Neuron (in vitro differentiated cells): ENCODE results near the gene ITGAL.

ENCODE experiments used
- H2AFZ ChIP-seq: one replicate; pipeline ENCODE4 v1.6.1; 2013; ENCODE audit warnings: low read depth, mild to moderate bottlenecking, inconsistent platforms, low read length, moderate library complexity
- H3K27me3 ChIP-seq: one replicate; pipeline ENCODE4 v1.6.1; 2013; ENCODE audit warnings: low read length; ENCODE audit not compliant: insufficient read depth
- H3K36me3 ChIP-seq: one replicate; pipeline ENCODE4 v1.6.1; 2013; ENCODE audit warnings: low read length; ENCODE audit not compliant: insufficient read depth
- H3K4me1 ChIP-seq: one replicate; pipeline ENCODE4 v1.6.1; 2013; ENCODE audit warnings: low read length; ENCODE audit not compliant: insufficient read depth
- H3K4me3 ChIP-seq: 2 replicates; pipeline ENCODE4 v1.5.1; 2013; ENCODE audit warnings: mild to moderate bottlenecking, low read length, moderate library complexity
- H3K9me3 ChIP-seq: one replicate; pipeline ENCODE4 v1.6.1; 2013; ENCODE audit warnings: low read length

Gene ITGAL

DNA sequence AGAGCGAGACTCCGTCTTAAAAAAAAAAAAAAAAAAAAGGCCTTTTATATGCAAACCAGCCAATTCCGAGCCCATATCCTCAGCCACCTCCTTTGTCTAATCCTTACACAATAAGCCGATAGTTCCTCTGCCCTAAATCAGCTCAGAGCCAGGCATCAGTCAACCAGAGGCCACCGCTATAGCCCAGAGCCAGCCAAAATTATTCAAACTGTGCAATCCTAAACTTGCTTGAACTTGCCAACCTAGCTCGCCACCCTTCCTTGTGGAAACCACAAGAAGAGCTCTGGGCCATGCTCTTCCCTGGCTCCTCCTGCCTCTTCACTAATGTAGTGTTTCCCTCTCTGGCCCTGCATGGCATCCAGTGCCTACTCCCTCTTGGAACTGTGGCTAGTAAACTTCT, 17.7 kb downstream of the ITGAL start:
- H3K27me3 ChIP-seq: peaks cover 2% of the 10 kb centered on the region
- no peaks in the 10 kb centered on the region for H3K36me3 ChIP-seq
- peaks cover 2% of the 10 kb centered on the region for H3K4me1 ChIP-seq
- H3K9me3 ChIP-seq: no peaks in the 10 kb centered on the region
- H3K4me3 ChIP-seq: no peak overlapping the region
- H2AFZ ChIP-seq: peak overlapping the region; percentile 26

DNA sequence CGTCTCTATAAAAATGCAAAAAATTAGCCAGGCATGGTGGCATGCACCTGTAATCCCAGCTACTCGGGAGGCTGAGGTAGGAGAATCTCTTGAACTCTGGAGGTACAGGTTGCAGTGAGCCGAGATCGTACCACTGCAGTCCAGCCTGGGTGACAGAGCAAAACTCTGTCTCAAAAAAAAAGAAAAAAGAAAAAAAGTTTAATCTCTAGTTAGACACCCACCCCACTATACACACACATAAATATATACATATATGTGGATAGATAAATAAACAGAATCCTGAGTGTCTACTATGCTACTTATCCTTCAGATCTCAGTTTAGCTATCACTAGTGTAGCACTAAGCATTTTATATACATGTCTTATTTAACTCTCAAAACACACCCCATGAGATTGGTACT, 18.7 kb downstream of the ITGAL start:
- no peak overlapping the region for H3K4me3 ChIP-seq
- H3K27me3 ChIP-seq: peaks cover 2% of the 10 kb centered on the region
- H3K4me1 ChIP-seq: peaks cover 2% of the 10 kb centered on the region
- H3K9me3 ChIP-seq: no peaks in the 10 kb centered on the region
- no peak overlapping the region for H2AFZ ChIP-seq
- H3K36me3 ChIP-seq: no peaks in the 10 kb centered on the region

DNA sequence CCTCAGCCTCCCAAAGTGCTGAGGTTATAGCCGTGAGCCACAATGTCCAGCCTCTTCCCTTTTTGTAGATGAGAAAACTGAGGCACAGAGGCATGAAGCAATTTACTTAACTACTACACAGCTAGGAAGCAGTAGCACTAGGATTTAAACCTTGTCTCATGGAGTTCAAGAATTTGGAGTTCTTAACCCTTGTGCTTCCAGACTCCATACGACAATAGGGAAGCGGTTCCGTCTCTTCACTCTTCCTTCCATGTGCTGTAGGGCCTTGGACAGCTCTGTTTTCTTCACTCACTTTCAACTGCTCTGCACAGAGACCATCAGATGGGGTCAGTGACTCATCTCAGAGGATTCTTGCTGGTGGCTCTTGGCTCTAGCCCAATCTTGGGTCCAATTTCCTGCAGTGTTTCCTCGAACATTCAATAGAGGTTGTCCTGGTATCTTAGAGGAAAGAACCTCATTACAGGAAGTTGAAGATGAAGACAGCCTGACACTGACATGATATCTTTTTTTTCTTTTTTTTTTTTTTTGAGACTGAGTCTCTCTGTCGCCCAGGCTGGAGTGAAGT, 19.3 kb downstream of the ITGAL start:
- Histone ChIP-seq H3K4me1 (peaks cover 2% of the 10 kb centered on the region), H3K27me3 (peaks cover 2% of the 10 kb centered on the region), H3K36me3 (no peaks in the 10 kb centered on the region), H3K4me3 (no peak overlapping the region), H3K9me3 (no peaks in the 10 kb centered on the region), H2AFZ (no peak overlapping the region)

DNA sequence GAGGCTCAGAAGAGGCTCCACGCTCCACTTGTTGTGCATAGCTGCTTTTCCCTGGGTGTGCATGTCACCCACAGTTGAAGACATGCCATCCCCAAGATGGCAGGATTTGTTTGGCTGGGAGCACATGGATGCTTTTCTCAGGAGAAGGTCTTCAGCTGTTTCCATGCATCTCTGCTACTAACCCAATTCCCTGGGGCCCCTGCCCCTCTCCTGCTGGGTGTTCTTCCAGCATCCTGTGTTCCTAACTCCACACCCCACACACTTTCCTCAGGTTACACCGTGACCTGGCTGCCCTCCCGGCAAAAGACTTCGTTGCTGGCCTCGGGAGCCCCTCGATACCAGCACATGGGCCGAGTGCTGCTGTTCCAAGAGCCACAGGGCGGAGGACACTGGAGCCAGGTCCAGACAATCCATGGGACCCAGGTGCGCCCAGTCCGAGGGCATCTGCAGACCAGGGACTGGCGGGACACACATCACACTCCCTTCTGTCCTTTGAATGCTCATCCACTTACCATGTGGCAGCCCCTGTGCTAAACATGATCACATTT, 21.5 kb downstream of the ITGAL start:
- peaks cover 2% of the 10 kb centered on the region for H3K4me1 ChIP-seq
- H3K4me3 ChIP-seq: no peak overlapping the region
- H3K27me3 ChIP-seq: no peaks in the 10 kb centered on the region
- H3K9me3 ChIP-seq: no peaks in the 10 kb centered on the region
- no peaks in the 10 kb centered on the region for H3K36me3 ChIP-seq
- H2AFZ ChIP-seq: no peak overlapping the region

DNA sequence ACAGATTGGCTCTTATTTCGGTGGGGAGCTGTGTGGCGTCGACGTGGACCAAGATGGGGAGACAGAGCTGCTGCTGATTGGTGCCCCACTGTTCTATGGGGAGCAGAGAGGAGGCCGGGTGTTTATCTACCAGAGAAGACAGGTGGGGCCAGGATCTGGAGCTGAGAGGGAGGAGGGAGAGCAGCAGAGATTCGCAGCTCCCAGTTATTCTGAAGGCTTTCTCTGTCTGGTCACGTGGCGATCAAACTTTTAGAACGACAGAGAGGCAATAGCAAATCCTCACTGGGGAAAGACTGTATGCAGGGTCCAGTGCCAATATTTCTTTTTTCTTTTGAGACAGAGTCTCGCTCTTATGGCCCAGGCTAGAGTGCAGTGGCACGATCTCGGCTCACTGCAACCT, 22.2 kb downstream of the ITGAL start:
- H3K4me1 ChIP-seq: peaks cover 2% of the 10 kb centered on the region
- no peaks in the 10 kb centered on the region for H3K27me3 ChIP-seq
- H3K36me3 ChIP-seq: no peaks in the 10 kb centered on the region
- H3K4me3 ChIP-seq: no peak overlapping the region
- no peaks in the 10 kb centered on the region for H3K9me3 ChIP-seq
- no peak overlapping the region for H2AFZ ChIP-seq

DNA sequence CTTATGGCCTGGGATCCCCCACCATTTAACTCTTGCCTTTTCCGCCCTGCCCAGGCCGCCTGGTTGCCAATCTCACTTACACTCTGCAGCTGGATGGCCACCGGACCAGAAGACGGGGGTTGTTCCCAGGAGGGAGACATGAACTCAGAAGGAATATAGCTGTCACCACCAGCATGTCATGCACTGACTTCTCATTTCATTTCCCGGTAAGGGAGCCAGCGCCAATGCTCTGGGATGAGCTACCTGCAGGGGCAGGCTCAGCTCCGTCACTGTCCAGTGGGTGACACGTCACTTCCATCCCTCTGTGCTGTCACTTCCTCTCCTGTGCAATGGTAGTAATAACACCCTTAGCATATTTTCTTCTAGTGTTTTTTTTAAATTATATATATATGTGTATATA, 26.7 kb downstream of the ITGAL start:
- H3K36me3 ChIP-seq: no peaks in the 10 kb centered on the region
- no peaks in the 10 kb centered on the region for H3K4me1 ChIP-seq
- H3K4me3 ChIP-seq: no peak overlapping the region
- H3K27me3 ChIP-seq: no peaks in the 10 kb centered on the region
- no peak overlapping the region for H2AFZ ChIP-seq
- no peaks in the 10 kb centered on the region for H3K9me3 ChIP-seq

DNA sequence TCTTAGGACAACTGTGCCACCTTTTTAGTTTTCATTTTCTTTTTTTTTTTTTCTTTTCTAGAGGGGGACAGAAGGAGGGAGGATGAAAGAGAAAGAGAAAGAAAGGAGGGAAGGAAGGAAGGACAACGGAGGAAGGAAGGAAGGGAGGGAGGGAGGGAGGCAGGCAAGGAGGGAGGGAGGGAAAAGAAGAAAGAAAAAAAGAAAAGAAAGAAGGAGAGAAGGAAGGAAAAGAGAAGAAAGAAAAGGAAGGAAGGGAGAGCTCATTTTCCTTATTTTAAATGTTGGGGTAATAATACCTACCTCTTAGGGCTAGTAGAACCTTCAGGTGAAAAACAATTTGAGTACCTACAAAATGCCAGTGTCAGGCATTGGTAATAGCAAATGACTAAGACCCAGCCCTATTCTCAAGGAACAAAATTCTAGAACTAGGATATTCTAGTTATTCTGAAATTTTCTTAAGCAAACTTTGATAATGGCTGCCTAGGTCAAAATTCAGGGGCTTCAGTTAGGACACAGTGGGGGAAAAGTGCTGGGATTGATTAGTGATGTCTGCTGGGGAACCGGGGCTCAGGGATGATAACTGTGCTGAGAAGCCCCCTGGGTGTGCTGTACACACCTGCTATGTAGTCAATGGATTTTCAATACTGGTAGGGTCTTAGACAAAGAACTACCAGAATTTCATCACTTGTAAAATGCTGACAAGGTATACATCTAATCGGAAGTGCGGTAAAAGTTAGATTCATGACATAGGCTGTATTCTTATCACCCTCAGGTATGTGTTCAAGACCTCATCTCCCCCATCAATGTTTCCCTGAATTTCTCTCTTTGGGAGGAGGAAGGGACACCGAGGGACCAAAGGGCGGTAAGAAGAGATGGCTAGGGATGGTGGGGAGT, 31.1 kb downstream of the ITGAL start:
- Histone ChIP-seq H3K27me3 (peaks cover 2% of the 10 kb centered on the region), H3K9me3 (no peaks in the 10 kb centered on the region), H3K36me3 (no peaks in the 10 kb centered on the region), H3K4me1 (no peaks in the 10 kb centered on the region), H2AFZ (no peak overlapping the region), H3K4me3 (no peak overlapping the region)

DNA sequence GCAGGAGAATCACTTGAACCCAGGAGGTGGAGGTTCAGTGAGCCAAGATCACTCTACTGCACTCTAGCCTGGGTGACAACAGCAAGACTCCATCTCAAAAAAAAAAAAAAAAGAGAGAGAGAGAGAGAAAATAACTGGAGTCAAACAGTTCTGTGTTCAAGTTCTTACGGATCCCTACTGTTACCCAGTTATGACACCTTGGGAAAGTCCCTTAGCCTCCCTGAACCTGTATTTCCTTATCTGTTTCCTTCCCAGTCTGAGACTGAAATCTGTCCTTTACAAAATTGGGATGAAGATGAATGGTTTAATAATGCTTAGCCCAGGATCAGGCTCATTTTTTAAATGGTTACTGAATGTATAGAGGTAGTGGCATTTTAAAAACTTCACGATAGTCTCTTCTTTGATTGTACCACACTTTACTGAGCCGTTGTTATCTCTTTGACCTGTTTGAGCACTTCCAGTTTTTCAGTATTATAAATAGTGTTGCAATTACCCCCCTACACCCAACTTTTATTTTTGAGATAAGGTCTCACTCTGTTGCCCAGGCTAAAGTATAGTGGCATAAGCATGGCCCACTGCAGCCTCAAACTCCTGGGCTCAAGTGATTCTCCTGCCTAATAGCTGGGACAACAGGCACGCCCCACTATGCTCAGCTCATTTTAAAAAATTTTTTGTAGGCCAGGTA, 36.7 kb downstream of the ITGAL start:
- H3K4me1 ChIP-seq: no peaks in the 10 kb centered on the region
- no peaks in the 10 kb centered on the region for H3K9me3 ChIP-seq
- H3K36me3 ChIP-seq: no peaks in the 10 kb centered on the region
- H2AFZ ChIP-seq: no peak overlapping the region
- H3K4me3 ChIP-seq: no peak overlapping the region
- H3K27me3 ChIP-seq: peaks cover 10% of the 10 kb centered on the region

DNA sequence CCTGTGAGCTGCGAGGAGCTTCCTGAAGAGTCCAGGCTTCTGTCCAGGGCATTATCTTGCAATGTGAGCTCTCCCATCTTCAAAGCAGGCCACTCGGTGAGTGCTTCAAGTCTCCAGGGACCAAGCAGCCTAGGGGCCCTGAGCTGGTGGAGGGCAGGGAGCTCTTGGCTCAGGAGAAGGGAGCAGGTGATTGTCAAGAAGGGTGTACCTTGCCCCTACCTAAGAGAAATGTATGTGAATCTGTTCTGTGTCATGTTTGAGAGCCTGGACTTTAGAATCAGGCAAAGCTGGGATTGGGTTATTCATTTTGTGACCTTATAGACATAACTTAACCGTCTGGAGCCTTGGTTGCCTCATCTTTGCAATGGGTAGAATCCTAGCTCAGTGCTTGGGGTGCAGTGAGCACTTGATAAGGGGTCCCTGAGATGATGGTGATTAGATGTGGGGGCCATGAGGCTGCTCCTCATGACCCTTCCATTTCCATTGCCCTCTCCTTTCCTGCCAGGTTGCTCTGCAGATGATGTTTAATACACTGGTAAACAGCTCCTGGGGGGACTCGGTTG, 37.9 kb downstream of the ITGAL start:
- H2AFZ ChIP-seq: no peak overlapping the region
- no peaks in the 10 kb centered on the region for H3K9me3 ChIP-seq
- no peaks in the 10 kb centered on the region for H3K4me1 ChIP-seq
- no peaks in the 10 kb centered on the region for H3K36me3 ChIP-seq
- peaks cover 10% of the 10 kb centered on the region for H3K27me3 ChIP-seq
- no peak overlapping the region for H3K4me3 ChIP-seq

DNA sequence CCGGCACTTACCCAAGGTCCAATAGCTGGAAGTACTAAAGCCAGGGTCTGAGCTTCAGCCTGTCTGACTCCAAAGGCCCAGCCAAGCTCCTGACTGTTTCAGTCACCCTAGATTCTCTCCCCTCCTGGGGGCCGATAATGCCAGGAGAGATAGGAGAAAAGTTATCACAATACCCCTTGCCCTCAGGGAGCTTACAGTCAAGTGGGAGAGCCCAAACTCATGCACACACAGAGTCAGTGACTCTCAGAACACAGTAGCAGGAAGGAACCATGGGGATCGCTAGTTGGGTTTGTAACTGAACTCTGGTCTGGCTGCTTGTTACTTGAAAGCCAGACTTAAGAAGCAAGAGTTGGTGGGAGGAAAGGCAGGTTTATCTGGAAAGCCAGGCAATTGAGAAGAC, 39.0 kb downstream of the ITGAL start:
- H2AFZ ChIP-seq: no peak overlapping the region
- H3K4me1 ChIP-seq: no peaks in the 10 kb centered on the region
- H3K36me3 ChIP-seq: no peaks in the 10 kb centered on the region
- H3K4me3 ChIP-seq: no peak overlapping the region
- H3K9me3 ChIP-seq: no peaks in the 10 kb centered on the region
- peaks cover 10% of the 10 kb centered on the region for H3K27me3 ChIP-seq

DNA sequence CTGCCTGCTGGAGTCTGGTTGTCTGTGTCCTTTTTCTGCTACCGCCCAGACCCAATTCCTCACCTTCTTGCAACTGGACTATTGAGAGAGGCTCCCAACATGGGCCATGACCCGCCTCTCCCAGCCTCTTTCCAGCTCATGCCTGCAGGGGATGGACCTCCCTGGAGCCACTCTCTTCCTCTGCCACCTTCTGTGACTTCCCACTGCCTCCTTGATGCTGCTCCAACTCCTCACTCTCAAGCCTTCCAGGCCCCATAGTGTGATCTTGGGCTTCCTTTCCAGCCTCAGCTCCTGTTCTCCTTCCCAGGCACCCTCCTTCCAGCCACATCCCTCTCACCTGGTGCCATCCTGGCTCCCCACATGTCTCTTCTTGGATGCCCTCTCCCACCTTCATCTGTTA, 42.7 kb downstream of the ITGAL start:
- no peaks in the 10 kb centered on the region for H3K4me1 ChIP-seq
- peaks cover 5% of the 10 kb centered on the region for H3K27me3 ChIP-seq
- H3K4me3 ChIP-seq: no peak overlapping the region
- H3K9me3 ChIP-seq: no peaks in the 10 kb centered on the region
- H2AFZ ChIP-seq: no peak overlapping the region
- no peaks in the 10 kb centered on the region for H3K36me3 ChIP-seq

DNA sequence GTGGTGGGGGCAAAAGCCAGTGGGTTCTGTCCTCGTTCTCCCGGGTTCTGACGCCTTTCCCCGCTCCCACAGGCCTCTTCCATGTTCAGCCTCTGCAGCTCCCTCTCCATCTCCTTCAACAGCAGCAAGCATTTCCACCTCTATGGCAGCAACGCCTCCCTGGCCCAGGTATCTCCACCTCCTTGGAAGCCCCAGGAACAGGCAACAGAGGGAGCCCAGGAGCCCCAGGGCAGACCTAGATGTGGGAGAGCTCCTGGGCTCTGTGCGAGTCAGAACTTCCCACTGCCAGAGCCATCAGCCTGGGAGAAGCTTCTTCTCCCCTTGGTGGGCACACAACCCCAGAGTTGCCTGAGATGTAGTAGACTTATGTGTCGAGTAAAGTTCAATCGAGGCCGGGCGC, 46.0 kb downstream of the ITGAL start:
- no peak overlapping the region for H2AFZ ChIP-seq
- no peaks in the 10 kb centered on the region for H3K36me3 ChIP-seq
- no peak overlapping the region for H3K4me3 ChIP-seq
- H3K27me3 ChIP-seq: no peaks in the 10 kb centered on the region
- H3K4me1 ChIP-seq: no peaks in the 10 kb centered on the region
- no peaks in the 10 kb centered on the region for H3K9me3 ChIP-seq
